ENCODE measurements around the gene DBNL. TPM values are rescaled to one million over a fixed set of nuclear protein-coding genes. Genes with fewer than 3 reads are reported as not detected.

DBNL gene
- total RNA-seq, 1 donor from 2014 or later = 177 TPM

GRCh38 chr7:44073664-44074348, 29.3 kb downstream of the DBNL start:
- peaks cover 34 to 53% of the 10 kb centered on the region in 2 donors for H3K36me3 ChIP-seq
- peak overlapping the region in 1 of 2 donors; percentile 34 for H3K4me3 ChIP-seq
- no peaks in the 10 kb centered on the region for H3K9me3 ChIP-seq
- peak; percentile 63 to 88 for DNase-seq (ENCODE audit: low spot score in 2 of 2)
- H3K4me1 ChIP-seq = peaks cover 21 to 24% of the 10 kb centered on the region in 2 donors
- TF ChIP-seq, protein P1, sequence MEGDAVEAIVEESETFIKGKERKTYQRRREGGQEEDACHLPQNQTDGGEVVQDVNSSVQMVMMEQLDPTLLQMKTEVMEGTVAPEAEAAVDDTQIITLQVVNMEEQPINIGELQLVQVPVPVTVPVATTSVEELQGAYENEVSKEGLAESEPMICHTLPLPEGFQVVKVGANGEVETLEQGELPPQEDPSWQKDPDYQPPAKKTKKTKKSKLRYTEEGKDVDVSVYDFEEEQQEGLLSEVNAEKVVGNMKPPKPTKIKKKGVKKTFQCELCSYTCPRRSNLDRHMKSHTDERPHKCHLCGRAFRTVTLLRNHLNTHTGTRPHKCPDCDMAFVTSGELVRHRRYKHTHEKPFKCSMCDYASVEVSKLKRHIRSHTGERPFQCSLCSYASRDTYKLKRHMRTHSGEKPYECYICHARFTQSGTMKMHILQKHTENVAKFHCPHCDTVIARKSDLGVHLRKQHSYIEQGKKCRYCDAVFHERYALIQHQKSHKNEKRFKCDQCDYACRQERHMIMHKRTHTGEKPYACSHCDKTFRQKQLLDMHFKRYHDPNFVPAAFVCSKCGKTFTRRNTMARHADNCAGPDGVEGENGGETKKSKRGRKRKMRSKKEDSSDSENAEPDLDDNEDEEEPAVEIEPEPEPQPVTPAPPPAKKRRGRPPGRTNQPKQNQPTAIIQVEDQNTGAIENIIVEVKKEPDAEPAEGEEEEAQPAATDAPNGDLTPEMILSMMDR (IDR thresholded peaks at IDR 0.05) = no peak
- intact Hi-C loops (cut with DNase I) = loop anchor here (2.0 to 5.0 kb wide), 3 partner anchors 49 to 183 kb away; partner anchors contain the start of genes POLD2 and YKT6
- no peaks in the 10 kb centered on the region for H3K27me3 ChIP-seq
- peak overlapping the region; percentile 70 to 71 for H3K27ac ChIP-seq

DNA sequence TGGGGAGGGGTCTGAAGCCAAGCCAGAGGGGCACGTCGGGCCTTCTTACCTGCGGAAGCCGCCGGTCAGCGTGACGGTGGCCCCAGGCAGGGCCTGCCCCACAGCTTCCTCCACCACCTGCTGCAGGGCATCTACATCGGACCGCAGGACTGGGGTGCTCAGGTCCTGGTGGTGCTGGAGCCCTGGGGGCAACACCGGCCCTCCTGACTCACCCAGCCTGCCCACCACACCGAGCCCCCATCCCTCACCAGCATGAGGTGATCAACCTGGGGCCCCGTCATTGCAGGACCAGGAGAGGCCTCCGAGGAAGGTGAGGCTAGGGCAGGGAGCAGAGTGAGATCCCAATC, 29.8 kb downstream of the DBNL start:
- peaks cover 38 to 57% of the 10 kb centered on the region in 2 donors for H3K36me3 ChIP-seq
- peak overlapping the region; percentile 70 to 71 for H3K27ac ChIP-seq
- H3K9me3 ChIP-seq = no peaks in the 10 kb centered on the region
- peaks cover 21 to 24% of the 10 kb centered on the region in 2 donors for H3K4me1 ChIP-seq
- no peak overlapping the region for H3K4me3 ChIP-seq
- H3K27me3 ChIP-seq = no peaks in the 10 kb centered on the region
- TF ChIP-seq, protein P1 (IDR thresholded peaks at IDR 0.05) = no peak
- intact Hi-C loops (cut with DNase I) = loop anchor here (5.0 kb wide), 1 partner anchor 183 kb away; no protein-coding TSS in a partner anchor
- no peak for DNase-seq (ENCODE audit: low spot score in 2 of 2)

DNA sequence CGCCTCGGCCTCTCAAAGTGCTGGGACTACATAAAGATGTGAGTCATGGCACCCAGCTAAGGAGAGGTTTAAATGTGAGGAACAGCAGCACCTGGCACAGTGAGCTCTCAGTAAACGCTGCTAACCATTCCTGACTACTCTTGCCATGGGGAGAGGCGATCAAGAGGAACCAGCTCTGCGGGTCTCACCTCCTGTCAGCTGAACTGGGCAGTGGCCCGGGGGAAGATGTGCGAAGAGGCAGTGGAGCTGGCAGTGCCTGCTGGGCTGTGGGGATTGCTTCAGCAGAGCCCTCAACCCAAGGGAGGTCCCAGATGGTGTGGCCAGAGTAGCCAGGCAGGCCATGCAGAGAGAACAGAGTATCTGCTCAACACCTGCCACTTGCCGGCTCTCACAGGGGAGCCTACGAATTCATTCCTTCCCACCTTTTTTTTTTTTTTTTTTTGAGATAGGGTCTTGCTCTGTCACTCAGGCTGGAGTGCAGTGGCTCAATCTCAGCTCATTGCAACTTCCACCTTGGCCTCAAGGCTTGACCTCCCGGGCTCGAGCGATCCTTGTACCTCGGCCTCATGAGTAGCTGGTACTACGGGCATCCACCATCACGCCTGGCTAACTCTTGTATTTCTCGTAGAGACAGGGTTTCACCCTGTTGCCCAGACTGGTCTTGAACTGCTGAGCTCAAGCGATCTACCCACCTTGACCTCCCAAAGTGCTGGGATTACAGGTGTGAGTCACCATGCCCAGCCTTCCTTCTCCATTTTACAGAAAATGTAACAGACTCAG, 31.0 kb downstream of the DBNL start:
- DNase-seq (ENCODE audit: low spot score in 2 of 2) = no peak
- intact Hi-C loops (cut with DNase I) = no loop called here
- TF ChIP-seq, protein P1 (IDR thresholded peaks at IDR 0.05) = no peak
- no peak overlapping the region for H3K4me3 ChIP-seq
- H3K36me3 ChIP-seq = peaks cover 42 to 69% of the 10 kb centered on the region in 2 donors
- peaks cover 24% of the 10 kb centered on the region in 2 donors for H3K4me1 ChIP-seq
- no peaks in the 10 kb centered on the region for H3K27me3 ChIP-seq
- peak overlapping the region; percentile 70 to 71 for H3K27ac ChIP-seq
- no peaks in the 10 kb centered on the region for H3K9me3 ChIP-seq

GRCh38 chr7:44076101-44076895, 31.8 kb downstream of the DBNL start:
- H3K4me1 ChIP-seq = peaks cover 24 to 31% of the 10 kb centered on the region in 2 donors
- peaks cover 42 to 72% of the 10 kb centered on the region in 2 donors for H3K36me3 ChIP-seq
- no peaks in the 10 kb centered on the region for H3K27me3 ChIP-seq
- DNase-seq (ENCODE audit: low spot score in 2 of 2) = no peak
- intact Hi-C loops (cut with DNase I) = no loop called here
- no peaks in the 10 kb centered on the region for H3K9me3 ChIP-seq
- TF ChIP-seq, protein P1 (IDR thresholded peaks at IDR 0.05) = no peak
- peak overlapping the region in 1 of 2 donors; percentile 29 for H3K27ac ChIP-seq
- no peak overlapping the region for H3K4me3 ChIP-seq

GRCh38 chr7:44077061-44077460, 32.6 kb downstream of the DBNL start:
- DNase-seq (ENCODE audit: low spot score in 2 of 2) = no peak

More at GRCh38 chr7:44077061-44077460, 32.6 kb downstream of the DBNL start:
- Histone ChIP-seq H3K27ac (peak overlapping the region in 1 of 2 donors; percentile 29), H3K36me3 (peaks cover 42 to 72% of the 10 kb centered on the region in 2 donors), H3K4me1 (peaks cover 17 to 28% of the 10 kb centered on the region in 2 donors), H3K27me3 (no peaks in the 10 kb centered on the region), H3K9me3 (no peaks in the 10 kb centered on the region), H3K4me3 (no peak overlapping the region)
- TF ChIP-seq, protein P1 (IDR thresholded peaks at IDR 0.05) = no peak
- intact Hi-C loops (cut with DNase I) = no loop called here
